RWPE2 (cell line): Measurements from ENCODE around the gene METTL26.

Experiments used
- ATAC-seq: fragments of 200-7000 bp; cut with Tn5 transposase; 3 replicates; pipeline ENCODE4 v1.9.1; 2021; ENCODE audit warnings: low read depth
- DNase-seq: peaks from one replicate; pipeline ENCODE4 v3.0.0-alpha.2; 2020; ENCODE audit warnings: low spot score
- H3K27ac ChIP-seq: fragments of 450-650 bp; 2 replicates; pipeline ENCODE4 v1.5.1; 2017; ENCODE audit warnings: mild to moderate bottlenecking; ENCODE audit not compliant: poor library complexity, severe bottlenecking
- H3K27me3 ChIP-seq: fragments of 250-450 bp; sonication (Bioruptor Pico); 2 replicates; pipeline ENCODE4 v1.5.1; 2021; ENCODE audit warnings: mild to moderate bottlenecking, moderate library complexity; ENCODE audit not compliant: insufficient read depth, poor library complexity, severe bottlenecking
- H3K36me3 ChIP-seq: fragments of 250-450 bp; sonication (Bioruptor Pico); 2 replicates; pipeline ENCODE4 v1.5.1; 2020; ENCODE audit warnings: low read depth, mild to moderate bottlenecking, moderate library complexity
- H3K4me1 ChIP-seq: fragments of 250-450 bp; sonication (Bioruptor Pico); 2 replicates; pipeline ENCODE4 v1.5.1; 2021; ENCODE audit warnings: mild to moderate bottlenecking, moderate library complexity; ENCODE audit not compliant: insufficient read depth, poor library complexity, severe bottlenecking
- H3K4me3 ChIP-seq: fragments of 250-450 bp; sonication (Bioruptor Pico); 2 replicates; pipeline ENCODE4 v1.5.1; 2021; ENCODE audit warnings: mild to moderate bottlenecking, moderate library complexity; ENCODE audit not compliant: severe bottlenecking
- H3K9me3 ChIP-seq: fragments of 250-450 bp; sonication (Bioruptor Pico); 2 replicates; pipeline ENCODE4 v1.5.1; 2021; ENCODE audit warnings: mild to moderate bottlenecking, moderate library complexity; ENCODE audit not compliant: severe bottlenecking
- CTCF ChIP-seq: fragments of 450-650 bp; IDR thresholded peaks from one replicate; pipeline ENCODE4 v1.5.1; 2017; ENCODE audit warnings: mild to moderate bottlenecking, moderate library complexity; ENCODE audit not compliant: poor library complexity, severe bottlenecking

The METTL26 gene

GRCh38 chr16:631808-632358, 4.2 kb downstream of the METTL26 start:
- Histone ChIP-seq H3K27me3 (no peaks in the 10 kb centered on the region), H3K4me3 (no peak overlapping the region), H3K4me1 (peaks cover 10% of the 10 kb centered on the region), H3K9me3 (no peaks in the 10 kb centered on the region), H3K36me3 (peaks cover 7% of the 10 kb centered on the region; the same call in 1 of the 2 replicates), H3K27ac (no peak overlapping the region)
- no peak for ATAC-seq
- TF ChIP-seq CTCF = no peak
- no peak for DNase-seq

GRCh38 chr16:630815-631405, 5.2 kb downstream of the METTL26 start, which contains the start of gene WFIKKN1:
WFIKKN1 (plus strand) TSS chr16:630985; CDS start chr16:631254, 269 bp downstream.
- DNase-seq = no peak
- no peak within 1 kb of the TSS for H3K27ac ChIP-seq
- no peaks in the 10 kb centered on the region for H3K27me3 ChIP-seq
- peaks cover 14% of the 10 kb centered on the region for H3K4me1 ChIP-seq
- no peak within 1 kb of the TSS for H3K4me3 ChIP-seq
- H3K9me3 ChIP-seq = no peaks in the 10 kb centered on the region
- peak; percentile 15; the same call in 2 of the 3 replicates for ATAC-seq
- H3K36me3 ChIP-seq = peaks cover 10% of the 10 kb centered on the region
- TF ChIP-seq CTCF = no peak

GRCh38 chr16:630249-630814, 5.8 kb downstream of the METTL26 start:
- H3K27me3 ChIP-seq = no peaks in the 10 kb centered on the region
- H3K36me3 ChIP-seq = peaks cover 10% of the 10 kb centered on the region
- no peaks in the 10 kb centered on the region for H3K9me3 ChIP-seq
- H3K4me1 ChIP-seq = peaks cover 14% of the 10 kb centered on the region
- no peak overlapping the region for H3K27ac ChIP-seq
- TF ChIP-seq CTCF = no peak
- no peak overlapping the region for H3K4me3 ChIP-seq
- no peak for DNase-seq
- no peak for ATAC-seq

- no peak overlapping the region for H3K27ac ChIP-seq
- peaks cover 10% of the 10 kb centered on the region for H3K36me3 ChIP-seq
- H3K9me3 ChIP-seq = no peaks in the 10 kb centered on the region
- H3K27me3 ChIP-seq = no peaks in the 10 kb centered on the region
- no peak overlapping the region for H3K4me3 ChIP-seq
- no peak for TF ChIP-seq CTCF
- ATAC-seq (no peak), DNase-seq (no peak)
- peaks cover 14% of the 10 kb centered on the region for H3K4me1 ChIP-seq
Measured at GRCh38 chr16:629833-630248, 6.3 kb downstream of the METTL26 start.
